Measurements from ENCODE around the gene APAF1.

- TF ChIP-seq POLR2A (IDR thresholded peaks at IDR 0.05) (no peak), CTCF (IDR thresholded peaks at IDR 0.05) (no peak)
These were observed 26.1 kb upstream of the APAF1 start for GRCh38 chr12:98618952-98619351.
